ENCODE measurements around the gene DGKB.

DNA sequence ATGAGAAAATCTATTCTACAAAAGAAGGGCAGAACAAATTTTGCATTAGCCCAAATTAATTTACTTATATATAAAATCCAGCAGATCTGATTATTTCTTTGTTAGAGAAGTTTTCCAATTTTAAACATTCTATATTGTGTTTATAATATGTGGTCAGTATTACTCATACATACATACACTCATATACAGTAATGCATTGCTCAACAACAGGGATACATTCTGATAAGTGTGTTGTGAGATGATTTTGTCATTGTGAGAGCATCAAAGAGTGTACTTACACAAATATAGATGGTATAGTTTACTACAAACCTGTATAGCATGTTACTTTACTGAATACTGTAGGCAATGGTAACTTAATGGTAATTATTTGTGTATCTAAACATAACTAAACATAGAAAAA, 673.5 kb downstream of the DGKB start:
- TF ChIP-seq CTCF (IDR thresholded peaks at IDR 0.05) (no peak), POLR2A (IDR thresholded peaks at IDR 0.05) (no peak)
